Calu3 (cell line): ENCODE data around the gene NCKAP5. TPM values are rescaled to one million over a fixed set of nuclear protein-coding genes. Genes with fewer than 3 reads are reported as not detected.

Source experiments
- BruUV-seq: library from RNA; stranded (reverse); fragments of 400-500 nt; replicated peaks from 2 replicates; lab custom pipeline; 2021; lab: Mats Ljungman, UMichigan
- CTCF ChIA-PET: fragments of 300-600 bp; sonication (Branson Sonifier 250); formaldehyde crosslinking; loops from one replicate; lab custom pipeline; 2022; ENCODE audit warnings: antibody characterized with exemption; lab: Charles Lee
- DNase-seq: peaks from one replicate; pipeline ENCODE4 v3.0.0; 2022
- H3K27ac Mint-ChIP-seq: one replicate; pipeline ENCODE4 v1.8.0; 2022; ENCODE audit warnings: mixed read lengths; ENCODE audit not compliant: unreplicated experiment
- H3K27me3 Mint-ChIP-seq: one replicate; pipeline ENCODE4 v1.8.0; 2022; ENCODE audit warnings: mixed read lengths; ENCODE audit not compliant: unreplicated experiment
- H3K36me3 Mint-ChIP-seq: one replicate; pipeline ENCODE4 v1.8.0; 2022; ENCODE audit warnings: mild to moderate bottlenecking, moderate library complexity, mixed read lengths; ENCODE audit not compliant: insufficient read depth, unreplicated experiment
- H3K4me1 Mint-ChIP-seq: one replicate; pipeline ENCODE4 v1.8.0; 2022; ENCODE audit warnings: mild to moderate bottlenecking, low read depth, mixed read lengths; ENCODE audit not compliant: unreplicated experiment
- H3K4me3 Mint-ChIP-seq: one replicate; pipeline ENCODE4 v1.8.0; 2022; ENCODE audit warnings: mild to moderate bottlenecking, low read depth, moderate library complexity, mixed read lengths; ENCODE audit not compliant: unreplicated experiment
- H3K9me3 Mint-ChIP-seq: one replicate; pipeline ENCODE4 v1.8.0; 2022; ENCODE audit warnings: low read depth, mixed read lengths; ENCODE audit not compliant: unreplicated experiment
- intact Hi-C: fragments of 100-400 bp; cut with micrococcal nuclease; formaldehyde crosslinking; loops from one replicate; pipeline ENCODE4 v1.10.0; 2022; ENCODE audit not compliant: unreplicated experiment
- total RNA-seq: library from RNA; stranded (reverse); gene quantifications from 2 replicates; pipeline ENCODE4 v1.2.3, GENCODE V29; 2022
- TF ChIP-seq, protein P1 (sequence below): fragments of 200-600 bp; IDR thresholded peaks from one replicate; pipeline ENCODE4 v1.8.0; 2022; ENCODE audit warnings: antibody characterized with exemption; ENCODE audit not compliant: unreplicated experiment

NCKAP5 gene
- total RNA-seq, 1 experiment from 2014 or later: 2.2 TPM

- Mint-ChIP-seq H3K27me3 (no peaks in the 10 kb centered on the region), H3K27ac (no peak overlapping the region), H3K36me3 (no peaks in the 10 kb centered on the region), H3K4me3 (no peak overlapping the region), H3K9me3 (peaks cover 3% of the 10 kb centered on the region), H3K4me1 (peaks cover 10% of the 10 kb centered on the region)
- TF ChIP-seq, protein P1, sequence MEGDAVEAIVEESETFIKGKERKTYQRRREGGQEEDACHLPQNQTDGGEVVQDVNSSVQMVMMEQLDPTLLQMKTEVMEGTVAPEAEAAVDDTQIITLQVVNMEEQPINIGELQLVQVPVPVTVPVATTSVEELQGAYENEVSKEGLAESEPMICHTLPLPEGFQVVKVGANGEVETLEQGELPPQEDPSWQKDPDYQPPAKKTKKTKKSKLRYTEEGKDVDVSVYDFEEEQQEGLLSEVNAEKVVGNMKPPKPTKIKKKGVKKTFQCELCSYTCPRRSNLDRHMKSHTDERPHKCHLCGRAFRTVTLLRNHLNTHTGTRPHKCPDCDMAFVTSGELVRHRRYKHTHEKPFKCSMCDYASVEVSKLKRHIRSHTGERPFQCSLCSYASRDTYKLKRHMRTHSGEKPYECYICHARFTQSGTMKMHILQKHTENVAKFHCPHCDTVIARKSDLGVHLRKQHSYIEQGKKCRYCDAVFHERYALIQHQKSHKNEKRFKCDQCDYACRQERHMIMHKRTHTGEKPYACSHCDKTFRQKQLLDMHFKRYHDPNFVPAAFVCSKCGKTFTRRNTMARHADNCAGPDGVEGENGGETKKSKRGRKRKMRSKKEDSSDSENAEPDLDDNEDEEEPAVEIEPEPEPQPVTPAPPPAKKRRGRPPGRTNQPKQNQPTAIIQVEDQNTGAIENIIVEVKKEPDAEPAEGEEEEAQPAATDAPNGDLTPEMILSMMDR: no peak
- DNase-seq: no peak
- CTCF ChIA-PET: interaction anchor here (0.7 kb wide), 1 partner anchor 17 kb away, joined by 3 read pairs; no protein-coding TSS in a partner anchor
- intact Hi-C loops: no loop called here
- BruUV-seq: no TSS peak
These were observed 482.1 kb downstream of the NCKAP5 start for GRCh38 chr2:133086176-133086575.

DNA sequence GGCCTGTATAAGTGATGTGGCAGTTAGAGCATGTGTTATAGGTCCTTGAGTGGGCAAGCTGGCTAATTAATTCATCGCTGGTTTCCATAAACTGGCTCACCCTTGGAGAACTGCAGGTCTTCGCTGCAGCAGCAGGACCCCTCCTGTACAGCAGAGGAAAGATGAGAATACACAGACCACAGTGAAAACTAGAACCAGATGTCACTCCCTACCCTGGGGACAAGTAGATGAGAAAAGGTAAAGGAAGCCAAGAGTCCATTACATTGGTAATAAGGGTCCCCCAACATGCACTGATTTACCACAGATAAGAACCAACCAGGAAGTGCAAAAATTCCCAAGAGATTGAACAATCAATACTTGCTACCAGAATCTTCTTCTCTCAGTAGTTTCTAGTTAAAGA lies 482.6 kb downstream of the NCKAP5 start:
- peaks cover 10% of the 10 kb centered on the region for H3K4me1 Mint-ChIP-seq
- intact Hi-C loops: no loop called here
- no peaks in the 10 kb centered on the region for H3K27me3 Mint-ChIP-seq
- DNase-seq: no peak
- TF ChIP-seq, protein P1: no peak
- no peaks in the 10 kb centered on the region for H3K9me3 Mint-ChIP-seq
- no peaks in the 10 kb centered on the region for H3K36me3 Mint-ChIP-seq
- CTCF ChIA-PET: no interaction called here
- H3K4me3 Mint-ChIP-seq: no peak overlapping the region
- H3K27ac Mint-ChIP-seq: no peak overlapping the region
- no TSS peak for BruUV-seq

DNA sequence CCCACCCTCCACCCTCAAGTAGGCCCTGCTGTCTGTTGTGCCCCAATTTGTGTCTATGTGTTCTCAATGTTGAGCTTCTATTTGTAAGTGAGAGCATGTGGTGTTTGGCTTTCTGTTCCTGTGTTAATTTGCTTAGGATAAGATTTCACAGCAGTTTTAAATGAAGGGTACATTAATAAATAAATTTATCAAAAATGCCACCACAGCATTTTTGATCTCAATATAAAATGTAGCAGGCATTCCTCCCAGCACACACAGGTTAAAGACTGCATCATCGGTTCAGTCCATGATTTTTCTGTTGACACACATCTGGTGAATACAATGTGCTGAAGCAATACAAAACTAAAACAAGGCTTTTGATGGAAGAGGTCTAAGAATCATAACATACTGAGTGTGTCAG lies 486.2 kb downstream of the NCKAP5 start:
- intact Hi-C loops: no loop called here
- H3K4me3 Mint-ChIP-seq: no peak overlapping the region
- H3K36me3 Mint-ChIP-seq: no peaks in the 10 kb centered on the region
- no peaks in the 10 kb centered on the region for H3K27me3 Mint-ChIP-seq
- BruUV-seq: no TSS peak
- H3K27ac Mint-ChIP-seq: no peak overlapping the region
- peaks cover 10% of the 10 kb centered on the region for H3K4me1 Mint-ChIP-seq
- CTCF ChIA-PET: no interaction called here
- no peak for DNase-seq
- TF ChIP-seq, protein P1: no peak
- H3K9me3 Mint-ChIP-seq: no peaks in the 10 kb centered on the region

GRCh38 chr2:133080822-133081221 lies 487.4 kb downstream of the NCKAP5 start:
- TF ChIP-seq, protein P1: no peak
- Mint-ChIP-seq H3K9me3 (no peaks in the 10 kb centered on the region), H3K27me3 (no peaks in the 10 kb centered on the region), H3K4me1 (peaks cover 5% of the 10 kb centered on the region), H3K27ac (no peak overlapping the region), H3K36me3 (no peaks in the 10 kb centered on the region), H3K4me3 (no peak overlapping the region)
- intact Hi-C loops: no loop called here
- CTCF ChIA-PET: no interaction called here
- BruUV-seq: no TSS peak
- no peak for DNase-seq
